ENCODE results near the gene PJA2. TPM values are rescaled to one million over a fixed set of nuclear protein-coding genes. Genes with fewer than 3 reads are reported as not detected.

The PJA2 gene
- total and polyA plus RNA-seq, 2 donors (not counting 3 experiments of a cell fraction or from before 2014, with no cell fraction given) = 24.4 to 64.9 TPM

- CTCF ChIA-PET = no interaction called here
- dilution Hi-C loops (cut with MboI; ENCODE audit: extremely low pct_ligation_motif_present, low sequenced_read_pairs) = no loop called here
Measured at GRCh38 chr5:109322694-109323093, 87.1 kb downstream of the PJA2 start.

More at GRCh38 chr5:109322694-109323093, 87.1 kb downstream of the PJA2 start:
- H3K4me2 ChIP-seq (ENCODE audit: insufficient read depth, low read length) = no peak overlapping the region
- no peaks in the 10 kb centered on the region for H3K36me3 ChIP-seq (ENCODE audit: control insufficient read depth in 2 of 2, extremely low read depth in 1 of 2, insufficient read depth in 2 of 2, low read length in 2 of 2)
- H4K20me1 ChIP-seq (replicated peaks; ENCODE audit: control insufficient read depth, extremely low read depth, insufficient read depth, low read length) = no peaks in the 10 kb centered on the region
- H3K27me3 ChIP-seq (ENCODE audit: control insufficient read depth in 2 of 2, insufficient read depth in 2 of 2, low read length in 2 of 2) = no peaks in the 10 kb centered on the region
- H3K27ac ChIP-seq (ENCODE audit: insufficient read depth, low read depth, low read length) = no peak overlapping the region
- H3K79me2 ChIP-seq (ENCODE audit: control insufficient read depth, insufficient read depth, low read length) = no peaks in the 10 kb centered on the region
- TF ChIP-seq MYC (IDR thresholded peaks at IDR 0.05; ENCODE audit: low read depth, low read length) = no peak
- TF ChIP-seq EZH2 (IDR thresholded peaks at IDR 0.05; ENCODE audit: borderline replicate concordance, low read depth, low read length, severe bottlenecking) = no peak
- no peak for TF ChIP-seq MAX (IDR thresholded peaks at IDR 0.05; ENCODE audit: insufficient read depth, insufficient read length)
- TF ChIP-seq POLR2A (IDR thresholded peaks at IDR 0.05; ENCODE audit: low read depth, low read length) = no peak
- no peak for TF ChIP-seq GATA2 (IDR thresholded peaks at IDR 0.05; ENCODE audit: insufficient read depth, insufficient read length, low read depth, low read length)
- TF ChIP-seq JUN (IDR thresholded peaks at IDR 0.05; ENCODE audit: borderline replicate concordance, insufficient read depth, insufficient read length, low read depth) = no peak
- no peak for TF ChIP-seq CTCF (IDR thresholded peaks at IDR 0.05; ENCODE audit: extremely low read depth in 1 of 2, insufficient read depth in 1 of 2, low read depth in 1 of 2, low read length in 2 of 2)
- no peak for TF ChIP-seq POLR2AphosphoS5 (IDR thresholded peaks at IDR 0.05; ENCODE audit: insufficient read depth, low read depth, low read length)
- no peak for TF ChIP-seq FOS (IDR thresholded peaks at IDR 0.05; ENCODE audit: borderline replicate concordance, insufficient read depth, low read length)
- no peak overlapping the region for H2AFZ ChIP-seq (ENCODE audit: low read depth, low read length)
- peaks cover 7% of the 10 kb centered on the region for H3K4me1 ChIP-seq (ENCODE audit: control insufficient read depth, extremely low read depth, insufficient read depth, low read length)
- DNase-seq (ENCODE audit: low read depth, low spot score) = no peak
- intact Hi-C loops (cut with micrococcal nuclease) = no loop called here
- no peak overlapping the region for H3K9ac ChIP-seq (replicated peaks; ENCODE audit: extremely low read depth, insufficient read depth, low read length)
- H3K9me3 ChIP-seq (replicated peaks; ENCODE audit: control insufficient read depth, insufficient read depth, low read length) = no peaks in the 10 kb centered on the region
- POLR2A ChIA-PET = no interaction called here
- FAIRE-seq = no peak
- H3K4me3 ChIP-seq (replicated peaks in 1 of 3; ENCODE audit: insufficient read depth in 1 of 3, low read depth in 1 of 3, low read length in 3 of 3) = no peak overlapping the region
- no peaks in the 10 kb centered on the region for H3K9me1 ChIP-seq (replicated peaks; ENCODE audit: control insufficient read depth, extremely low read depth, insufficient read depth, low read length)
- no TSS peak for BruUV-seq (replicated peaks)

Data from endothelial cell of umbilical vein (primary cell).